ENCODE data around the gene CAMKMT.

CAMKMT gene

GRCh38 chr2:44515416-44515815 lies 153.7 kb downstream of the CAMKMT start:
- no peak overlapping the region for H3K23ac ChIP-seq (ENCODE audit: low read depth, low read length, poor library complexity)
- DNase-seq (ENCODE audit: low spot score), result no peak
- no peak overlapping the region for H3K18ac ChIP-seq (ENCODE audit: low read length)
- peaks cover 0 to 3% of the 10 kb centered on the region in 2 donors for H3K9me3 ChIP-seq (replicated peaks in 1 of 2; ENCODE audit: control insufficient read depth in 2 of 2, insufficient read depth in 1 of 2, low read depth in 1 of 2, low read length in 2 of 2)
- no peak overlapping the region for H3K9ac ChIP-seq (ENCODE audit: low read depth, low read length, poor library complexity)
- no peaks in the 10 kb centered on the region for H3K36me3 ChIP-seq (replicated peaks in 1 of 2; ENCODE audit: control insufficient read depth in 2 of 2, insufficient read depth in 2 of 2, low read length in 2 of 2)
- H2AK5ac ChIP-seq (ENCODE audit: low read depth, low read length), result no peak overlapping the region
- H2BK12ac ChIP-seq (ENCODE audit: low read length), result no peak overlapping the region
- H3K4ac ChIP-seq (ENCODE audit: low read length), result no peak overlapping the region
- H3K4me2 ChIP-seq (ENCODE audit: insufficient read depth, low read length, poor library complexity, severe bottlenecking), result no peak overlapping the region
- H3K4me3 ChIP-seq (ENCODE audit: low read length in 2 of 2), result no peak overlapping the region
- no peaks in the 10 kb centered on the region for H3K79me1 ChIP-seq (ENCODE audit: low read depth, low read length)
- no peak overlapping the region for H3K14ac ChIP-seq (ENCODE audit: low read length)
- H2BK120ac ChIP-seq (ENCODE audit: low read depth, low read length), result no peak overlapping the region
- no CpG with 5 or more reads among the region's 1 CpG for WGBS, 2 donors (ENCODE audit: extremely low coverage in 2 of 2, insufficient read length in 2 of 2, insufficient replicate concordance in 1 of 2)
- H3K27me3 ChIP-seq (ENCODE audit: control insufficient read depth in 3 of 3, insufficient read depth in 3 of 3, low read depth in 1 of 3, low read length in 3 of 3), result no peaks in the 10 kb centered on the region
- H2BK15ac ChIP-seq (ENCODE audit: low read length), result no peak overlapping the region
- no peak overlapping the region for H3K27ac ChIP-seq (replicated peaks; ENCODE audit: low read length)
- H2AFZ ChIP-seq (ENCODE audit: low read length), result no peak overlapping the region
- H4K91ac ChIP-seq (ENCODE audit: low read depth, low read length, poor library complexity), result no peak overlapping the region
- H4K8ac ChIP-seq (ENCODE audit: low read depth, low read length), result no peak overlapping the region
- no peak overlapping the region for H2BK5ac ChIP-seq (ENCODE audit: low read length)
- H3K4me1 ChIP-seq (ENCODE audit: control insufficient read depth in 2 of 2, insufficient read depth in 1 of 2, low read depth in 1 of 2, low read length in 2 of 2), result no peaks in the 10 kb centered on the region

DNA sequence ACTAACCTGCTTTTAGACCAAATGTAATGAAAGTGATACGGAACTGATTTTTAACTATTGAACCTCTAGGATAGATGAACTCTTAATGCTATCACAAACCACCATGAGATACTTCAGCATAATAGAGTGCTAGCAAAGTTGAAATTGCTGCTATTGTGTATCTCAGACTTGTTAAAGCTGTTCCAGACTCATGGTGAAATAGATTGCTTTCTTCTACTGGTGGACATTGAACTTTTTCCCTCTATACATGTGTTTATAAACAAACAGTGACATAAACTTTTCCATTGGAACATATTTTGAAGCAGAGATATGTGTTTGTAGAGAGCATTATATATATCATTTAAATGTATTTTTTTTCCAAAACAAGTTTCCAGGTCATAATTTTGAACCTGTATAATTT lies 157.3 kb downstream of the CAMKMT start:
- Histone ChIP-seq H3K4me3 (ENCODE audit: low read length in 2 of 2) (no peak overlapping the region), H3K36me3 (replicated peaks in 1 of 2; ENCODE audit: control insufficient read depth in 2 of 2, insufficient read depth in 2 of 2, low read length in 2 of 2) (no peaks in the 10 kb centered on the region), H2BK120ac (ENCODE audit: low read depth, low read length) (no peak overlapping the region), H3K4me2 (ENCODE audit: insufficient read depth, low read length, poor library complexity, severe bottlenecking) (no peak overlapping the region), H2BK5ac (ENCODE audit: low read length) (no peak overlapping the region), H2AFZ (ENCODE audit: low read length) (no peak overlapping the region), H2AK5ac (ENCODE audit: low read depth, low read length) (no peak overlapping the region), H3K27me3 (ENCODE audit: control insufficient read depth in 3 of 3, insufficient read depth in 3 of 3, low read depth in 1 of 3, low read length in 3 of 3) (no peaks in the 10 kb centered on the region), H3K23ac (ENCODE audit: low read depth, low read length, poor library complexity) (no peak overlapping the region), H3K79me1 (ENCODE audit: low read depth, low read length) (no peaks in the 10 kb centered on the region), H2BK12ac (ENCODE audit: low read length) (no peak overlapping the region), H3K9me3 (replicated peaks in 1 of 2; ENCODE audit: control insufficient read depth in 2 of 2, insufficient read depth in 1 of 2, low read depth in 1 of 2, low read length in 2 of 2) (peaks cover 4 to 9% of the 10 kb centered on the region in 2 donors), H3K18ac (ENCODE audit: low read length) (no peak overlapping the region), H3K14ac (ENCODE audit: low read length) (no peak overlapping the region), H3K9ac (ENCODE audit: low read depth, low read length, poor library complexity) (no peak overlapping the region), H3K4me1 (ENCODE audit: control insufficient read depth in 2 of 2, insufficient read depth in 1 of 2, low read depth in 1 of 2, low read length in 2 of 2) (no peaks in the 10 kb centered on the region), H3K4ac (ENCODE audit: low read length) (no peak overlapping the region), H4K8ac (ENCODE audit: low read depth, low read length) (no peak overlapping the region), H3K27ac (replicated peaks; ENCODE audit: low read length) (no peak overlapping the region), H2BK15ac (ENCODE audit: low read length) (no peak overlapping the region), H4K91ac (ENCODE audit: low read depth, low read length, poor library complexity) (no peak overlapping the region)
- no CpG with 5 or more reads among the region's 1 CpG for WGBS, 2 donors (ENCODE audit: extremely low coverage in 2 of 2, insufficient read length in 2 of 2, insufficient replicate concordance in 1 of 2)
- DNase-seq (ENCODE audit: low spot score), result no peak

DNA sequence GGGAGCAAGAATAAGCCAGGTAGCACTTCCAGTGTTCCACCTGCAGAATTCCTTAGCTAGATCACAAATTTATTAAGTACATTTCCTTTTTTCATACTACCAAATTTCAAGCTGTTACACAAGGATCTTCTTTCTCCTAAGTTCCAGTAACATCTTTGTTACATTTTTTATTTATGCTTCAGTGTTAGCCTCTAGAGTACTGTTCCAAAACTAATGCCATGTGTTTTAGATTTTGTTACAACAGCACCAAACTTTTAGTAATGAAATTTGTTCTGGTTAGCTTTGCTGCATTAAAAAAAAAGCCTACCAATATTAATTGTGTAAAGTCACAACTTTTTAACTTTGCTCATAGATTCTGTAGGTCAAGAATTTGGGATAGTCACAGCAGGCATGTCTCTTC lies 161.1 kb downstream of the CAMKMT start:
- H3K27ac ChIP-seq (replicated peaks; ENCODE audit: low read length), result no peak overlapping the region
- H3K4ac ChIP-seq (ENCODE audit: low read length), result no peak overlapping the region
- no peak overlapping the region for H3K4me2 ChIP-seq (ENCODE audit: insufficient read depth, low read length, poor library complexity, severe bottlenecking)
- no peaks in the 10 kb centered on the region for H3K36me3 ChIP-seq (replicated peaks in 1 of 2; ENCODE audit: control insufficient read depth in 2 of 2, insufficient read depth in 2 of 2, low read length in 2 of 2)
- no peak overlapping the region for H2AFZ ChIP-seq (ENCODE audit: low read length)
- no peaks in the 10 kb centered on the region for H3K27me3 ChIP-seq (ENCODE audit: control insufficient read depth in 3 of 3, insufficient read depth in 3 of 3, low read depth in 1 of 3, low read length in 3 of 3)
- H3K4me3 ChIP-seq (ENCODE audit: low read length in 2 of 2), result no peak overlapping the region
- no peak overlapping the region for H3K18ac ChIP-seq (ENCODE audit: low read length)
- no peak for DNase-seq (ENCODE audit: low spot score)
- no peaks in the 10 kb centered on the region for H3K79me1 ChIP-seq (ENCODE audit: low read depth, low read length)
- H3K9ac ChIP-seq (ENCODE audit: low read depth, low read length, poor library complexity), result no peak overlapping the region
- H2BK12ac ChIP-seq (ENCODE audit: low read length), result no peak overlapping the region
- no peak overlapping the region for H2BK120ac ChIP-seq (ENCODE audit: low read depth, low read length)
- no peak overlapping the region for H4K91ac ChIP-seq (ENCODE audit: low read depth, low read length, poor library complexity)
- no peak overlapping the region for H2BK5ac ChIP-seq (ENCODE audit: low read length)
- H2BK15ac ChIP-seq (ENCODE audit: low read length), result no peak overlapping the region
- no peaks in the 10 kb centered on the region for H3K4me1 ChIP-seq (ENCODE audit: control insufficient read depth in 2 of 2, insufficient read depth in 1 of 2, low read depth in 1 of 2, low read length in 2 of 2)
- no peak overlapping the region for H3K14ac ChIP-seq (ENCODE audit: low read length)
- no peak overlapping the region for H3K23ac ChIP-seq (ENCODE audit: low read depth, low read length, poor library complexity)
- H2AK5ac ChIP-seq (ENCODE audit: low read depth, low read length), result no peak overlapping the region
- H4K8ac ChIP-seq (ENCODE audit: low read depth, low read length), result no peak overlapping the region
- peaks cover 4 to 9% of the 10 kb centered on the region in 2 donors for H3K9me3 ChIP-seq (replicated peaks in 1 of 2; ENCODE audit: control insufficient read depth in 2 of 2, insufficient read depth in 1 of 2, low read depth in 1 of 2, low read length in 2 of 2)

- Histone ChIP-seq H3K14ac (ENCODE audit: low read length) (no peak overlapping the region), H3K36me3 (replicated peaks in 1 of 2; ENCODE audit: control insufficient read depth in 2 of 2, insufficient read depth in 2 of 2, low read length in 2 of 2) (no peaks in the 10 kb centered on the region), H2BK5ac (ENCODE audit: low read length) (no peak overlapping the region), H2AK5ac (ENCODE audit: low read depth, low read length) (no peak overlapping the region), H3K4me2 (ENCODE audit: insufficient read depth, low read length, poor library complexity, severe bottlenecking) (no peak overlapping the region), H4K8ac (ENCODE audit: low read depth, low read length) (no peak overlapping the region), H2BK12ac (ENCODE audit: low read length) (no peak overlapping the region), H3K4ac (ENCODE audit: low read length) (no peak overlapping the region), H3K4me1 (ENCODE audit: control insufficient read depth in 2 of 2, insufficient read depth in 1 of 2, low read depth in 1 of 2, low read length in 2 of 2) (peaks cover 0 to 3% of the 10 kb centered on the region in 2 donors), H2BK15ac (ENCODE audit: low read length) (no peak overlapping the region), H3K9me3 (replicated peaks in 1 of 2; ENCODE audit: control insufficient read depth in 2 of 2, insufficient read depth in 1 of 2, low read depth in 1 of 2, low read length in 2 of 2) (peaks cover 4 to 9% of the 10 kb centered on the region in 2 donors), H4K91ac (ENCODE audit: low read depth, low read length, poor library complexity) (no peak overlapping the region), H3K18ac (ENCODE audit: low read length) (no peak overlapping the region), H3K79me1 (ENCODE audit: low read depth, low read length) (no peaks in the 10 kb centered on the region), H3K27me3 (ENCODE audit: control insufficient read depth in 3 of 3, insufficient read depth in 3 of 3, low read depth in 1 of 3, low read length in 3 of 3) (no peaks in the 10 kb centered on the region), H3K9ac (ENCODE audit: low read depth, low read length, poor library complexity) (no peak overlapping the region), H2BK120ac (ENCODE audit: low read depth, low read length) (no peak overlapping the region), H3K27ac (replicated peaks; ENCODE audit: low read length) (no peak overlapping the region), H2AFZ (ENCODE audit: low read length) (no peak overlapping the region), H3K4me3 (ENCODE audit: low read length in 2 of 2) (no peak overlapping the region), H3K23ac (ENCODE audit: low read depth, low read length, poor library complexity) (no peak overlapping the region)
- no peak for DNase-seq (ENCODE audit: low spot score)
- no CpG with 5 or more reads among the region's 1 CpG for WGBS, 2 donors (ENCODE audit: extremely low coverage in 2 of 2, insufficient read length in 2 of 2, insufficient replicate concordance in 1 of 2)
Measured at GRCh38 chr2:44524347-44524926, 162.7 kb downstream of the CAMKMT start.
